Endothelial cell of umbilical vein (primary cell): ENCODE data around the gene MORN3.
"Not testable (repeated sequence)": the region's sequence is repeated elsewhere in the genome, so short reads cannot be mapped to it uniquely, and the experiment has no call there.

Source experiments
- EZH2 ChIP-seq: IDR thresholded peaks from 2 replicates; pipeline ENCODE4 v1.6.1; 2012; ENCODE audit warnings: borderline replicate concordance, low read depth, mild to moderate bottlenecking, moderate library complexity, low read length, inconsistent platforms; ENCODE audit not compliant: severe bottlenecking
- FOS ChIP-seq: IDR thresholded peaks from 2 replicates; pipeline ENCODE4 v1.6.1; 2011; ENCODE audit warnings: mild to moderate bottlenecking, low read length, moderate library complexity, borderline replicate concordance; ENCODE audit not compliant: insufficient read depth
- GATA2 ChIP-seq: IDR thresholded peaks from 2 replicates; pipeline ENCODE4 v1.7.0; 2011; ENCODE audit warnings: low read depth, mild to moderate bottlenecking, moderate library complexity, mixed read lengths, low read length; ENCODE audit not compliant: insufficient read length, insufficient read depth
- JUN ChIP-seq: IDR thresholded peaks from 2 replicates; pipeline ENCODE4 v1.6.1; 2011; ENCODE audit warnings: borderline replicate concordance, low read depth; ENCODE audit not compliant: insufficient read length, insufficient read depth
- MYC ChIP-seq: IDR thresholded peaks from one replicate; pipeline ENCODE4 v1.6.1; 2011; ENCODE audit warnings: mild to moderate bottlenecking, low read depth, low read length
- POLR2A ChIP-seq: IDR thresholded peaks from 2 replicates; pipeline ENCODE4 v1.6.1; 2012; ENCODE audit warnings: low read depth, mild to moderate bottlenecking, control low read depth, low read length
- POLR2AphosphoS5 ChIP-seq: IDR thresholded peaks from 2 replicates; pipeline ENCODE4 v1.6.1; 2012; ENCODE audit warnings: low read depth, mild to moderate bottlenecking, control low read depth, low read length, moderate library complexity; ENCODE audit not compliant: insufficient read depth
- TF ChIP-seq, protein P1 (sequence below), 2 donors: IDR thresholded peaks; 1 replicate in 1 of 2; 2 replicates in 1 of 2; pipeline ENCODE4 v1.5.1; 2011; ENCODE audit warnings: low read length in 2 of 2, mild to moderate bottlenecking in 2 of 2, moderate library complexity in 2 of 2, control low read depth in 1 of 2, inconsistent platforms in 1 of 2, low read depth in 1 of 2; ENCODE audit not compliant: insufficient read depth in 1 of 2; ENCODE audit errors: extremely low read depth in 1 of 2
- TF ChIP-seq, protein P2 (sequence below): IDR thresholded peaks from 2 replicates; pipeline ENCODE4 v1.6.1; 2011; ENCODE audit not compliant: insufficient read depth, insufficient read length

GRCh38 chr12:121715055-121715454 is 45.6 kb upstream of the MORN3 start:
- not testable (repeated sequence) for TF ChIP-seq POLR2AphosphoS5, POLR2A, JUN, EZH2, MYC, FOS, GATA2
- TF ChIP-seq, protein P1, sequence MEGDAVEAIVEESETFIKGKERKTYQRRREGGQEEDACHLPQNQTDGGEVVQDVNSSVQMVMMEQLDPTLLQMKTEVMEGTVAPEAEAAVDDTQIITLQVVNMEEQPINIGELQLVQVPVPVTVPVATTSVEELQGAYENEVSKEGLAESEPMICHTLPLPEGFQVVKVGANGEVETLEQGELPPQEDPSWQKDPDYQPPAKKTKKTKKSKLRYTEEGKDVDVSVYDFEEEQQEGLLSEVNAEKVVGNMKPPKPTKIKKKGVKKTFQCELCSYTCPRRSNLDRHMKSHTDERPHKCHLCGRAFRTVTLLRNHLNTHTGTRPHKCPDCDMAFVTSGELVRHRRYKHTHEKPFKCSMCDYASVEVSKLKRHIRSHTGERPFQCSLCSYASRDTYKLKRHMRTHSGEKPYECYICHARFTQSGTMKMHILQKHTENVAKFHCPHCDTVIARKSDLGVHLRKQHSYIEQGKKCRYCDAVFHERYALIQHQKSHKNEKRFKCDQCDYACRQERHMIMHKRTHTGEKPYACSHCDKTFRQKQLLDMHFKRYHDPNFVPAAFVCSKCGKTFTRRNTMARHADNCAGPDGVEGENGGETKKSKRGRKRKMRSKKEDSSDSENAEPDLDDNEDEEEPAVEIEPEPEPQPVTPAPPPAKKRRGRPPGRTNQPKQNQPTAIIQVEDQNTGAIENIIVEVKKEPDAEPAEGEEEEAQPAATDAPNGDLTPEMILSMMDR (IDR thresholded peaks at IDR 0.05; ENCODE audit: extremely low read depth in 1 of 2, insufficient read depth in 1 of 2, low read depth in 1 of 2, low read length in 2 of 2): not testable (repeated sequence)
- TF ChIP-seq, protein P2, sequence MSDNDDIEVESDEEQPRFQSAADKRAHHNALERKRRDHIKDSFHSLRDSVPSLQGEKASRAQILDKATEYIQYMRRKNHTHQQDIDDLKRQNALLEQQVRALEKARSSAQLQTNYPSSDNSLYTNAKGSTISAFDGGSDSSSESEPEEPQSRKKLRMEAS: not testable (repeated sequence)
